Activated CD4-positive, CD25-positive, alpha-beta regulatory T cell treated with anti-CD3 and anti-CD28 coated beads, Interleukin-2, amount 50 U/mL, for 24 hours (primary cell): ENCODE measurements around the gene GUCY1A2.

ENCODE experiments used
- ATAC-seq, 2 donors: fragments of 150-1000 bp; cut with Tn5 transposase; one replicate each; pipeline ENCODE4 v1.10.0; 2021; ENCODE audit warnings: mild to moderate bottlenecking in 1 of 2, moderate library complexity in 1 of 2

The GUCY1A2 gene

DNA sequence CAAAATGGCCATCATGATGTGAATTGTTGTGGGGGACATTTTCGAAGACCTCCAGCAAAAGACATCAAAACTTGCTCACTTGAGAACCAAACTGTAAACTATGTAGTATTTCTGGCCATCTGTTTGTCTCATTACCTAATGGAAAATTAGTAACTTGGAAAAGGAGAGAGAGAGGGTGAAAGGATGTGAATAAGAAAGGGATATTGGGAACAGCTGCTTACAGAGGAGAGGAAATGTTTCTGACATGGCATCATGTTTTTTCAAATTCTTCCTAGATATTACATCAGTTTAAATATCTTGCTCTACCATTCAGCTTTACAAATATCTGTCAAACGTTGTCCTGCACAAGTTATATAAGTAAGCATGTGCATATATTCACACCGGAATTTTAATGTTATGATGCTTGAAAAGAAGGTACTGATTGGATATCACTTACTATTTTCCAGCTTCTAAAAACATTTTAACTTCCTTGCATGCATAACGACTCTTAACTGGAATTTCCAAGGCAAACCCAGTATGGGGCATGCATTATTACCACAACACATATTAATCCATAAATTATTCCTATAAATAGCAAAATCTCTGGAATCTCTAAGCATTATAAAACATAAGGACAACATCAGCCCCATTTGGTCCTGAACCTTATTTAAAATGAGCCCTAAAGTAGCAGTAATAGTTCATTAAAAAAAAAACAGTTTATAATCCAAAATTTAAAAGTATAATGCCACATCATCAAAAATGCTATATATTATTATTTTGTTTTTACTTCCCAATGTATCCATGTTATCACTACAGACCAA lies 20.0 kb downstream of the GUCY1A2 start:
- ATAC-seq, result no peak

DNA sequence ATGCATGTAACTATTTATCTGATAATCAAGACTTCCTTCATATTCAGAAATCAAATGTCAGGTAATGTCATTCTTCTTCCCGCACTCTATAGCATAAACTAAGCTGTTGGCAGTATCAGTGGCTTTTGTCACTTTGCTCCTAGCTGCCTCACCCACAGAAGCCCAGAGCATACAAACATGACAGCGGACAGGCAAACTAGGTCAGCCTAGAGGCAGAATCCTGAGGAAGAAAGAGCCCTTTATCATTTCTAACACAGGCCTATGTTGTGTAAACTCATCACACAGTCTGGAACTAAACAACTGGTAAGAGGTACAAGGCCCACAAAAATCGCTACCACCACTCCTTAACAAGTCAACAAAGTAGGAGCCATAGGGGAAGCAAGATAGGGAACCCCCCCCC lies 21.0 kb downstream of the GUCY1A2 start:
- ATAC-seq, result no peak

DNA sequence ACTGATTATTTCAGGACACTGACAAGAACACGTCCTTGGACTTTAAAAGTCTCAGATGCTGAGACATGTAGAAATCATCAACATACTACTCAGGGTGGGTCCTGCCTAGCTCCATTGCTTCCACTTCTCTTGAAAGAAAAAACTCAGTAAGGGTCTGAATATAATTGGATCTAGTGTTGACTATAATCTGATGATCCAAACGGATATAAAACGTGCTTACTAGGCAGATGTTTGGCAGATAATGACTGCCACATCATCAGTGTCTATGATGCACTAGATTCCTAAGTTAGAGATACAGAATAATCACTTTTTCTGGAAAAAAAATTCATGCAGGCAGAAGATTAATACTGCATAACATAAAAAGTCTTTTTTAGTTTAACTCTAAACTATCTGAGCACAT lies 21.6 kb downstream of the GUCY1A2 start:
- ATAC-seq, result no peak

DNA sequence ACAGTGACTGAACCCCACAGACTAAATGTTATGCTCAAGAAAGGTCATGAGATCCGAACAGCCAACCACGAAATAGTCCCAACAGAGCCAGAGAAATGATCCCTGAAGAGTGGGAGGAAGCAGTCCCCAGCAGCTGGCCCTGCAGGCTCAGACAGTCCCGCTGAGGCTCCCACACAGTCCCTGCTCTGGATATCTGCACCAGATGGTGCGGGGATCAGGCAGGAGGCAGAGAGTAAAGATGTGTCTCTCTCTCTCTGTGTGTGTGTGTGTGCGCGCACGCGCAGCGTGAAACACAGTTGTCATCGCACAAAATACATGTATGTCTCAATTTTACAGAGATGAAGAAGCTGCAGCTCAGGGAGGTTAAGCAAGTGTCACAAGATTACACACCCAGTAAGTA lies 27.9 kb downstream of the GUCY1A2 start:
- no peak for ATAC-seq

DNA sequence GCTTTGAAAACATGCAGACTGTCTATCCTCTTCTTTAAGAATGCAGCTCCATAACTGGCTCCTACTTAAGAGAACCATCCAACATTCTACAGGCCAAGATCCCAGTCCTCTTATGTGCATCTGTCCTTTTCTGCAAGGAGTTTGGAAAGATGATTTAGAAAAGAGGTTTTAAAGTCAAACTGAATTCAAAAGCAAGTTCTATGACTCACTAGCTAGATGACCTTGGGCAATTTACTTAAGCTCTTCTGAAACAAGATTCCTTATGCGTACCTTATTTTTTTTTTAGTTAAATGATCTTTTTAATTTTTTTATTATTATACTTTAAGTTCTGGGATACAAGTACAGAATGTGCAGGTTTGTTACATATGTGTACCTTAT lies 29.2 kb downstream of the GUCY1A2 start:
- ATAC-seq, result no peak

DNA sequence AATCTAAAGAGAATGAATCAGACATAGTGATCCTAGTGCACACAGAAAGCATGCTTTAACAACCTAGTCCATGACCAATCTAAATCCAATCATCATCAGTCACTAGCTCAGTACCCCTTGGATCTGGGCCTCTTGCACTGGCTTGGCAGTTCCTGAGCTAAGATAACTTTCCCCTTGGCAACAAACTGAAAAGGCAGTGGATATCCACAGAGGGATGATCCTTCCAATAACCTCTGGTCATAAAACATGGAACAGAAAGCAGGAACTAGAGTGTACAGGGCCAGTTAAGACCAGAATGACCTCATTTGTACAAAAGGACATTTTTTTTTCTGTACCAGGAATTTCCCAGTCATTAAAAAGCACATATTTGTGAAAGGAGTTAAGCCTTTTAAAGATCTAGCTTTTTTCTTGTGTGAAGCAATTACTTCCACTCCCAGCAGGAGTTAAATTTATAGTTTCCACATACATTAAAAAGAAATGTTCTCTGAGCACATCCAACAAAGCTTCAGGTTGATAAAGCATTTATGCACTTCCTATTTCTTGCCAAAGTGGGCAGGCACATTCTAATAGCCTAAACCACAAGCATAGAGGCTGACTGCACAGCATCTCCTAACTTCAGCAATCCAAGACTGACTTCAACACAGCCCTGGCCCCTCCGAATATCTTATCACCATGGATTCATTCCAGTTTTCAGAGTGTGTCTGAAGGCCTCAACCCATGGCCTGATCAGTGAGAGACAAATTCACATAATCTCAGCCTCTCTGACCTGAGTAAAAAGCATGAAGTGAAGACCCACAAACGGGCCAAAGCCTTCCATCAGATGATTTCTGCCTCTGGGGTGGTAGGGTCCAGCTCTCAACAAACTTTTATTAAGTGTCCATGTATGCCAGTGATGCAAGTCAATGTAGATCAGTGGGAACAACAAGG lies 29.9 kb downstream of the GUCY1A2 start:
- ATAC-seq, result no peak

DNA sequence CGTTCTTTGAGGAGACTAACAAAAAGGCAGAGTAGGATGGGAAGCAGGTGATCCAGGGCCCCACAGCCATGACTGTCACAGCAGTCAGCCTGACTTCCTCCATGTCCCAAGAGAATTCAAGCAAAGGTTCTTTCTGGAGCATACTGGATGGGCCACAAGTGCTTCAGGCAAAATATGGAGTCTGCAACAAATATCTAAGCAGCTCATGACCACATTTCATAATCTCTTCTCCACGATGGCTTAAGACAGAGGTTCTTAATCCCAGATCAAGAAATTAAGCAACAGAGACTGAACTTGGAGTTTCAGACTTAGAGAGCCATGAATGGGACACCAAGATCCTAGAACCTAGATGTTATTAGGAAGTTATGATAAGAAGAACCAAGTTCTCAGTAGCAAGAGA lies 31.6 kb downstream of the GUCY1A2 start:
- no peak for ATAC-seq

DNA sequence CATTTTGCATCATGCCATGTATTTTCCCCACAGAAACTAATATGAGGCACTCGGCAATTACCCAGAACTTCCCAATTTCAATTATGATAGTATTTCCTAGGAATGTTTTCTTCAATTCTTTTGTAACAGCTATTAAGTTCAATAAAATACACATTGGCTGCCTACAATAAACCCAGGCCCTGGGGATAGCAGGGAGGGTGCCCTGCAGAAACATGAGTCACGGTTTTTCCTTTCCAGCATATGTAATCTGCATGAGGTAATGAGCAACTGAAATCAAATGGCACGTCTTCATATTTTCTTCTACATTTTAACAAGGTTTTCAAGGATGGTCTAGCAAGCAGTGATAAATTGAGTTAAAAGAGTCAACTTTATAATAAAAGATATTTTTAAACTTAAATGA lies 32.0 kb downstream of the GUCY1A2 start:
- no peak for ATAC-seq

DNA sequence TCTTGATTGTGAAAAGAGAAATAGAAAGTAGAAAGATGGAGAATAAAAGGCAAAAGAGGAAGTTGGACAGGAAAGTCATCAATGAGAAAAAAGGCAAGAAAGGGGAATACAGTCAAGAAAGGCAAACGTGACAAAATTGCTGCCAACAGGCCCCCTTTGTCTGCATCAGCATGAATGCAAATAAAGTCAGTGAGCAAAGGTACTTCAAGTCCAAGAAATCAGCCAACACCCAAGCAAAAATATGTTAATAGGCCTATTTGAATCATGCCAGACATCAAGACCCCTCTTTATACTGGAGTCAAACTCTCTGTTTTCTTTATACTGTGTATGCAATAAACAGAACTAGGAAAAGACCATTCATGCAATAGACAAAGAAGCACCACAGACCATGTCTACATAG lies 34.3 kb downstream of the GUCY1A2 start:
- ATAC-seq, result no peak

DNA sequence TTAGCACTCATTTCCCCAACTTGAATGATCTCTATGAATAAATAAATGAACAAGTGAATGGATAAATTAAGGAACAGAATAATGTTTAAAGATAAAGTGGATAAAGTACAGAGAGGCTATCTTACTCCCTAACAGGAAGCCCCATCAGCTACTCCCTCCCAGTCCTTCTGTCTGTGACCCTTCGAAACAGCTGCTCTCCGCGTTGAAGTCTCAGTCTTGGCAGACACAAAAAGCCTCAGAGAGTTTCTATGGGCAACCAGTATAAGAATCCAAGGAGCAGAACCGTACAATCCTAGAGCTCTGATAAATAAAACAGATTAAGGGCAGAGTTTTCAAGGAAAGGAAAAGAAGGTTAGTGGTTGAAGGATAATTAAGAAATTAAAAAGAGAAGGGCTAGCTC lies 35.0 kb downstream of the GUCY1A2 start:
- ATAC-seq, result no peak

DNA sequence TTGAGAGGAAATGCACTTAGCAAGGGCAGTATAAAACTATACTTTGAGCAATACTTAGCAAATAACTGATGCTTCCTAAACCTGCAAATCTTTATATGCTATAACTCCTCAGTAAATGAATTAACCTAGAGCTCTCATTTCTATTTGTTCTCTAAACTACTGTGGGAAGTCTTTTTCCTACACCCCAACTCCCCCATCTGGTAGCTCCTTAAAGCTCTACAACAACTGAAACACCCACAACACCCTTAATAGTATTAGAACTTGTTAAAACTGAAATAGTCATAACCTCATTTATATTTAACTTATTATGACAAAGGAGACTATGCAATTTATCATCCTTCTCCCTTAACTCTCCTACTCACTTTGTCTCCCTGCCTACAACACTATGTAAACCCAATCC lies 43.4 kb downstream of the GUCY1A2 start:
- no peak for ATAC-seq

DNA sequence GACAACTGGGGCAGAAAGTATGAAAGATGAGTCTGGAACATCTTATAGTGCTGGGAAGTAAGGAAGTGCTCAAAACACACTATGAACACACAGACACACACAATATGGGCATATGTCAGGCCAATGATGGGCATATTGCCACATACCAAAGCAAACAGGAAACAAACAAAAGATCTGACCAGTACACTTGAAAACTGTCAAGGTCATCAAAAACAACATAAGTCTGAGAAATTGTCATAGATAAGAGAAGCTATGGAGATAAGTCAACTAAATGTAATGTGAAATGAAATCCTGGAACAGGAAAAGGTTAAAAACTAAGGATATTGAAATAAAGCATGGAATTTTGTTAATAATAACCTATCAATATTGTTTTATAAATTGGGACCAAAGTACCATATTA lies 46.4 kb downstream of the GUCY1A2 start:
- no peak for ATAC-seq

DNA sequence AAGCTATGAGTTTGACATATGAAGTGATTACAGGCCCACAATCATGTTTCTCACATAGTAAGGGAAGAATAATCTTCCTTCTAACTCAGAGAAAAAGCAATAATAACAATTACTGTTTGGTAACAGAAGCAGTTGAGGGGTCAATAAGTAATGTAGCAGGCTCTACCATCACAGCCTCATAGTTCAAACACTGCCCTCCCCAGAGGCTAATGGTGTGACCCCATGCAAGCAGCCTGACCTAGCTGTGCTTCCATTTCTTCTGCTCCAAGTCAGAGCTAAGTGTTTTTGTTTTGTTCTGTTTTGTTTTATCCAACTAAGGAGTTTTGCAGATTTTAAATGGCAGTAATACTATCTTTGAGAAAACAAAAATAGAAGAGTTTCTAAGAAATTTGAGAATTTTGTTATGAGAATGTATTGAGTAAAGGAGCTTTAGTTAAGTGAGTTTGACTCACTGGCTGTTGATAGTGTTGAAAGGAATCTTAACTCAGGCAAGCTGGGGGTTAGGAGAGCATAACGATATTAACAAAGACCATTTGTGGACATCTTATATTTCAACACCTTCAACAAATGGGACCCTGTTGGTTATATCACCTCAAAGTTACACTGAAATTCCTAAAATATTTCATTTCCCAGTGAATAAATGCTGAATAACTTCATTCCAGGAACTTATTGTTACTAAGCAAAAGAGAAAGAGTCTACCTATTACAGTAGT lies 48.5 kb downstream of the GUCY1A2 start:
- no peak for ATAC-seq

DNA sequence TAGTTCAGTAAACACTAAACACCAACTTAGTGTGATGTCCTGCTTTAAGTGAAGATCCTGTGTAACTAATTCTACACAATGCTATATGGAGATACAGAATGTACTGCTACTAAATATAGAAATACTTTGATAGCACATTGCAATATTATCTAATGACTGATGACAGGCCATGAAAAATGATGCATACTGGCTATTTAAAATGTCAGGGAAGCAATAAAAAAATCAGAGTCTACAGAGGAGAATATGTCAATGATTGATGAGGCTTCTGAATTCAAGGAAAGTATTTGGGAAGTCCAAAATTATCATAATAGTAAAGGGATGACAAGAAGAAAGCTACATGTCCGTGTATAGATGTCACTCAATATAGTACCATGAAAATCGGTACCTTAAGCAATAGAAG lies 55.3 kb downstream of the GUCY1A2 start:
- no peak for ATAC-seq

DNA sequence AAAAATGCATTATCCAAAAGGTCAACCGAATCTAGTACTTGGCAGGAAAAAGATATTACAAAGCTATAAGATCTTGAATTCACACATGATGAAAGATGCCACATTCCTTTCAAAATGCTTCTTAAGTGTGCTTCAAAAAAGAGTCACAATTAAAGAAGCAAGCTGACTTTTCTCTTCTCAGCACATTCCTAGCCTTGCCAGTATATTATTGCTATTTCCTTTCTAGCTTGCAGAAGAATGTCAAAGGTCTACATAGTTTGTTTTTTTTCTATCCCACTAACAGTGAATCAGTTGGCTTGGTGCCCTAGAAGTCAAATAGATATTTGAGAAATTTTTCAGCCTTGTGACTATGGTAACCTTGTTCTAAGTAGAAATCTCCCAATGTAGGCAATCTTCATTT lies 56.8 kb downstream of the GUCY1A2 start:
- ATAC-seq, result no peak

DNA sequence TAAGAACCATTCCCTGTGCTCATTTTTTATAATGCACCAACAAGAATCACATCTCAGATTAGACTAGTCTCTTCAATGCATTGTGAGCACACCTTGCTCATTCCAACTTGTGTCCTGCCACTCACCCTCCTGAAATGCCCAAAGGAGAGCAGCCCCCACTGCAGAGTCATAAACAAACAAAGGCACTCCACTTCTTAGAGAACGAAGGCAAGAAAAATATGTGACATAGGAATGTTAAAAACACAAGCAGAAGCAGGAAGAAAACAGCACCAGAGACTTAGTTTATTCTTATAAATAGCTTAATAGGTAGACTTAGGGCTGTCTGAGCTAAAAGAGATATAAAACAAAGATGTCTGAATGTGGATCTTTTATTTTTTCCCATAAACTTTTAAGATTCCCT lies 57.2 kb downstream of the GUCY1A2 start:
- ATAC-seq, result no peak

DNA sequence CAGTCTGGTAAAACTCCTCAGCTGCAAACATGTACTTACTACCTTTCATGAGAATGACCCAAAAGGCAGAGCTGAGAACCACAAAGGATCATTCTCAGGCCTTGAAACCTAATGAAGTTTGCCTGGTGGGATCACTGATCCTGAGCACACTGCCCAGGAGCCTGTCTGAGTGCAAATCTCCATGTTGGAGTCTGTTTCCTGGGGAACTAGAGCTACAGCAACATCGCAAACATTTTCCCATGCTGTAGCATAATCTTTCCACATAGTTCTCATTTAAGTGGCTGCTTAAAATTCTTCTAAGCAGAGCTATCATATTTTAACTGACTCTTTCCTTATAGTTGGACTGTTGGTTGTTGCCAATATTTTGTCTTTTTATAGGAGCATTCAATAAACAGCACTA lies 58.5 kb downstream of the GUCY1A2 start:
- no peak for ATAC-seq

DNA sequence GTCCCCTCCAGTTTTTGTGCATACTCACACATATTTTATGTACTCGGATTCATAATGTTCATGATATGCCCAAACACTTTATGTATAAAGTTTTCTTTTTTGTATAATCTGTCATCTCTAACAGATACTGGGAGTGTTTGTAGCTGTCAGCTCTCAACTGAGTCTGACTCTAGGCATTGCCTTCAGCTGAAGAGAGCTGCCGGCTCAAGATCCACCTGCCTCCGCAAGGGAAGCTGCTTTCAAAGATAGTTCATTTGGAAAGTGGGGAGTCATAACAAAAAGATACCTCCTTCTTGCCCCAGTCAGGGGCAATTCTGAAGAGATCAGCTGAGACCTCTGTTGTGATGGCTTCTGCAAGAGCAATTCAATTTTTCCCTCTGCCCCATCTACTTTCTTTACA lies 58.9 kb downstream of the GUCY1A2 start:
- ATAC-seq, result no peak

DNA sequence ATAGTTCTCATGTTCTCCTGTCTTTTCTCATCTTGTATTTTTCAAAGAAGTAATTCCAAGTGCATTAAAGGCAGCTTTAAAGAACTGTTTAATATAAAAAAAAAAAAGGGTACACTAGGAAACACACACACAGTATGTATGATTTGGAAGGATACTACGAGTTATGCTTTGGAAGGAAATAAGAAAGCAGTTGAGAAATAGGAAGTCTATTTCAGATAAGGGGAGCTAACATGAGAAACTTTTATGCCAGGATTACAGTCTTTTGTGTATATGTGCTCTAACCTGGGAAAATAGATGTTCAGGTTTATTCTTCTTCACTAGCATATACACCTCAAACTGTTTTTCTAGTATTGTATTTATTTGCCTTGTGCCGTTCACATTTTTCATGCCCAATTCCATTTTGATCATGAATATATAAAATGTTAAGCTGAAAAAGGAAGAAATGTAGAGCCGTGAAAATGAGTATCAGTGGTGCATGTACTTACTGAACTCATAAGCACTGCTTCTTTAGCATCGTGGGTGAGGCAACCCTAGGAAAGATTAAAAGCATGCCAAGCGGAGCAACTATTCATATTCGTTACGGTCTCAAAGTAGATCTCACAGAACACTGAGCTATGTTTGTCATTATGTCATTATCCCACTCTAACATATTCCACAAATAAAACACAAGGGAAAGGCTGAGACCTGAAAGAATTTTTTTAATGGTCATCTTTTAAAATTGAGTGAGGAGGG lies 59.6 kb downstream of the GUCY1A2 start:
- no peak for ATAC-seq

DNA sequence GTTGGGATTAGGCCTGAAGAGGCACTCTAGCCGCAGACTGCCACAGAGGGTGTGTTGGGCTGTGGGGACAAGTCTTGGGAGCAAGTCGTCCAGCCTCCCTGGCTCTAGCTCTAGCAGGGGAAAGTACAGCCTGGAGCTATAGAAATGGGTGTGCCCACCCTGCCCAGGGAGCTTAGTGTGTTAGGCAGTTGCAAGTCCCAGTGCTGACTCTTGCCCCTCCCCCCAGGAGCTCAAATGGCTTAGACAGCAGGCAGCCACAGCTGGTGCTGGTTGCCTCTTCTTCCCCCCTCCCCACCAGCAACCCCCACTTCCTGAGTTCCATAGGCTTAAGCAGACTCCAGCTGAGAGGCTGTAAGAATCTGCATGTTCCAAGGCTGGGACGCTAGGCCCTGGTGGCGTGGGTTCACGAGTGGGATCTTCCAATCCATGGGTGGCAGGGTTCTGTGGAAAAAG lies 61.2 kb downstream of the GUCY1A2 start:
- no peak for ATAC-seq

DNA sequence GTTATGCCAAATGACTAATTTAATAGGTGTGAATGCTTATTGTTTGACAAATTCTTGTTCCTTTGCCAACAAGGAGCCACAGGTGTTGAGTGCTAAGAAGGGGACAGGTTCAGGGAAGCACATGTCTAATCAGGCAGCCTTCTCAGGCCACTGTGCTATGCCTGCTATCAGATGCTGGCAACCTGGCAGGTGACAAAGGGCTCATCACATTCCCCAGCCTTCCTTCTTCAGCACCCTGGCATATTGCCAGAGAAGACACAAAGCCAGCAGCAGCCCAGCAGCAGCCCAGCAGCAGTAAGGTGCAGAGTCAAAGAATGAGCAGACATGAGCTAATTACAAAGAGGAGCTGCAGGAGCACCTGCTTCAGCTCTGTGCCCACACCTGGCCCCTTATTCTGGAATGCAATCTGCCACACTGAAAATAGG lies 68.2 kb downstream of the GUCY1A2 start:
- no peak for ATAC-seq

DNA sequence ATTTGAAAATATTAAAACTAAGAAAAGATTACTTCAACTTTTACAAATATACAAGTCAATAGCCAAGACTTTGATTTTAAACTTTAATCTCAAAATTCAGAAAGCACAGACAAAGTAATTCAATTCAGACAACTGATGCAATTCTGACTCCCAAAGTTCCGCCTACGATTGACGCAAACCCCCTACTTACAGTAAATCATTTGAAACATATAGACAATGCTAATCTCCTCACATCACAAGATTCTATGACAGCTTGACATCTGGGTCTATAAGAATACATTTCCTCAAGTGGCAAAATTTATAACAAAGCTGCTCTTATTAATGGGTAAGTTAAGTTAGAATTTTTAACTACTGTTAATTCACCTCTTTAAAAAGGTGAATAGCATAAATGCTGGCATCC lies 75.2 kb downstream of the GUCY1A2 start:
- no peak for ATAC-seq

DNA sequence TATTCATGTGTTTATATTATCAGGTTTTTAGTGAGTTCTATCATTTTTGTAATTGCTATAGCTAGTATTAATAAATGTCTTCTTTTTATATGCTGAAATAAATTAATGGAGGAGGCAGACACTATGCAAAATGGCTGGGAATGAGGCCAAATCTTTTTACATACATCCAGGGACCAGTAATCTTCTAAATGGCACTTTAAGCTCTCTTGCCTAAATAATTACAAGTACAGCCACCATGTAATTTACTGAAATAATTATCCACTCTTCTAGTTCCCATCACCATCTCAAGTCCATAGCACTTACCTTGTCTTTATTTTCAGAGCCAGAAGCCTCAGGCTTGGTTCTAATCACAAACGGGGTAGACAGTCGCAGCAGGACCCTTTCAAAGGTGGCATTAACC lies 79.1 kb downstream of the GUCY1A2 start:
- no peak for ATAC-seq
